DOHH2 (cell line): ENCODE data around the gene TIGAR.

Experiments
- H3F3A ChIP-seq: fragments of 200-600 bp; sonication (generic), shearing (Covaris generic); 2 replicates; pipeline ENCODE4 v1.6.0; 2016; ENCODE audit warnings: antibody characterized with exemption, mild to moderate bottlenecking; ENCODE audit not compliant: control insufficient read depth, insufficient read depth
- H3K27ac ChIP-seq: fragments of 200-600 bp; sonication (generic); 2 replicates; pipeline ENCODE4 v1.5.1; 2014; ENCODE audit warnings: low read depth, mild to moderate bottlenecking, low read length, moderate library complexity
- H3K27me3 ChIP-seq: fragments of 200-600 bp; sonication (generic); 2 replicates; pipeline ENCODE4 v1.6.1; 2014; ENCODE audit warnings: mild to moderate bottlenecking, low read length, mixed read lengths; ENCODE audit not compliant: control insufficient read depth
- H3K36me3 ChIP-seq: fragments of 200-600 bp; sonication (generic); 2 replicates; pipeline ENCODE4 v1.6.1; 2014; ENCODE audit warnings: mild to moderate bottlenecking, low read length, moderate library complexity, mixed read lengths; ENCODE audit not compliant: control insufficient read depth
- H3K4me1 ChIP-seq: fragments of 200-600 bp; sonication (generic); 2 replicates; pipeline ENCODE4 v1.6.1; 2014; ENCODE audit warnings: mild to moderate bottlenecking, low read length, mixed read lengths; ENCODE audit not compliant: control insufficient read depth
- H3K4me2 ChIP-seq: fragments of 200-600 bp; sonication (generic); 2 replicates; pipeline ENCODE4 v1.6.0; 2014; ENCODE audit warnings: mild to moderate bottlenecking, low read length, moderate library complexity
- H3K4me3 ChIP-seq: fragments of 200-600 bp; sonication (generic); 2 replicates; pipeline ENCODE4 v1.5.1; 2014; ENCODE audit warnings: mild to moderate bottlenecking, low read length, mixed read lengths
- H3K79me2 ChIP-seq: fragments of 200-600 bp; sonication (generic); 2 replicates; pipeline ENCODE4 v1.6.1; 2014; ENCODE audit warnings: mild to moderate bottlenecking, low read length, mixed read lengths; ENCODE audit not compliant: control insufficient read depth
- H3K9me2 ChIP-seq: fragments of 200-600 bp; sonication (generic); replicated peaks from 2 replicates; pipeline ENCODE4 v1.6.1; 2014; ENCODE audit warnings: mild to moderate bottlenecking, low read length, mixed read lengths; ENCODE audit not compliant: control insufficient read depth
- H3K9me3 ChIP-seq: fragments of 200-600 bp; sonication (generic); 2 replicates; pipeline ENCODE4 v1.6.1; 2014; ENCODE audit warnings: antibody characterized with exemption, low read length, mixed read lengths; ENCODE audit not compliant: control insufficient read depth, insufficient read depth
- H4K20me1 ChIP-seq: fragments of 200-600 bp; sonication (generic); 2 replicates; pipeline ENCODE4 v1.6.0; 2014; ENCODE audit warnings: low read depth, mild to moderate bottlenecking, antibody characterized with exemption, low read length, moderate library complexity; ENCODE audit not compliant: control insufficient read depth, insufficient read depth
- CTCF ChIP-seq: fragments of 200-600 bp; sonication (generic); IDR thresholded peaks from one replicate; pipeline ENCODE4 v1.5.1; 2014; ENCODE audit warnings: antibody characterized with exemption, mild to moderate bottlenecking, low read depth, low read length; ENCODE audit not compliant: poor library complexity, severe bottlenecking
- EZH2phosphoT487 ChIP-seq: fragments of 200-600 bp; sonication (generic); IDR thresholded peaks from 2 replicates; pipeline ENCODE4 v1.6.1; 2017; ENCODE audit warnings: borderline replicate concordance, mild to moderate bottlenecking, antibody characterized with exemption, low read length, moderate library complexity, mixed read lengths

TIGAR gene

GRCh38 chr12:4289998-4290790 is 30.8 kb upstream of the TIGAR start:
- TF ChIP-seq EZH2phosphoT487: no peak
- no peak for TF ChIP-seq CTCF
- Histone ChIP-seq H3K4me3 (no peak overlapping the region), H3K9me3 (no peaks in the 10 kb centered on the region), H3K36me3 (no peaks in the 10 kb centered on the region), H3K79me2 (no peaks in the 10 kb centered on the region), H3F3A (no peaks in the 10 kb centered on the region), H3K9me2 (no peaks in the 10 kb centered on the region), H3K27ac (no peak overlapping the region), H3K27me3 (no peaks in the 10 kb centered on the region), H4K20me1 (no peaks in the 10 kb centered on the region), H3K4me2 (no peak overlapping the region), H3K4me1 (no peaks in the 10 kb centered on the region)

GRCh38 chr12:4292341-4293073 is 28.5 kb upstream of the TIGAR start:
- Histone ChIP-seq H3K4me2 (no peak overlapping the region), H3K4me1 (no peaks in the 10 kb centered on the region), H3K27me3 (no peaks in the 10 kb centered on the region), H3K79me2 (no peaks in the 10 kb centered on the region), H3K27ac (no peak overlapping the region), H3K36me3 (no peaks in the 10 kb centered on the region), H3K4me3 (no peak overlapping the region), H4K20me1 (no peaks in the 10 kb centered on the region), H3F3A (no peaks in the 10 kb centered on the region), H3K9me2 (no peaks in the 10 kb centered on the region), H3K9me3 (no peaks in the 10 kb centered on the region)
- TF ChIP-seq CTCF (no peak), EZH2phosphoT487 (no peak)

- TF ChIP-seq CTCF (no peak), EZH2phosphoT487 (no peak)
- no peaks in the 10 kb centered on the region for H3K9me2 ChIP-seq
- no peaks in the 10 kb centered on the region for H3K9me3 ChIP-seq
- no peaks in the 10 kb centered on the region for H4K20me1 ChIP-seq
- no peak overlapping the region for H3K4me2 ChIP-seq
- no peaks in the 10 kb centered on the region for H3K36me3 ChIP-seq
- no peak overlapping the region for H3K4me3 ChIP-seq
- no peaks in the 10 kb centered on the region for H3F3A ChIP-seq
- H3K27ac ChIP-seq: no peak overlapping the region
- H3K79me2 ChIP-seq: no peaks in the 10 kb centered on the region
- H3K4me1 ChIP-seq: no peaks in the 10 kb centered on the region
- H3K27me3 ChIP-seq: no peaks in the 10 kb centered on the region
These were observed 27.6 kb upstream of the TIGAR start for GRCh38 chr12:4293299-4293965.
